ENCODE measurements around the gene APAF1.

APAF1 gene

DNA sequence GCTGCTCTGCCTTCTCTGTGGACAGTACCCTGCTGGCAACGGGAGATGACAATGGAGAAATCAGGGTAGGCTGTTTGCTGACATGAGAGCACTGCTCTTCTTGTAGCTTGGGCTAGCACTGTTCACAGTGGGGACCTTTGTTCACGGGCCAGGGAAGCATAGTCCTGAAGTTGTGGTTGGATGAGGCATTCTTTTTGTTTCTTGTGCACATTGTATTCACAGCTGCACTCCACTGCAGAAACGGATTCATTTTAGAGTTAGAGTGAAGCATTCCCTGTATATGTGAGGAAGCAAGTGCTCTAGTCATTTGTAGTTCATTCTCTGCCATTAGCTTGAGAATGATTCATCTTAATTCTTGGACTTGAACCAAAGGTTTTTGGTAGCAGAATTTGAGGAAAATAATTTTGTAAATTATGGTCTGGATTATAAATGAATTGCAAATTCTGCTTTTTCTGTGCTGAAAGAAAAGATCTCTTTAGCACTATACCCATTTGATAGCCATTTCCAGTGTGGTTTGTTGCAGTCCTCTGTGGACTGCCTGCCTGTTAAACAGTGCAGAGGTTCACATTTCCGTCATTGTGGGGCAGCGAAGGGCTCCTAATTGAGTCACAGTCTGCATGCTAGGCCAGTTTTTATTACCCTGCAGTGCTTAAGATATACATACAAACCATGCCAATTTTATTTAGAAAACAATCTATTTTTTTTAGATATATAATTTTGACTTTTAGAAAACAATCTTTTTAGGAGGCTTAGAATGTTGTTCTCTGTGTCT lies 80.6 kb downstream of the APAF1 start:
- TF ChIP-seq, protein P1, sequence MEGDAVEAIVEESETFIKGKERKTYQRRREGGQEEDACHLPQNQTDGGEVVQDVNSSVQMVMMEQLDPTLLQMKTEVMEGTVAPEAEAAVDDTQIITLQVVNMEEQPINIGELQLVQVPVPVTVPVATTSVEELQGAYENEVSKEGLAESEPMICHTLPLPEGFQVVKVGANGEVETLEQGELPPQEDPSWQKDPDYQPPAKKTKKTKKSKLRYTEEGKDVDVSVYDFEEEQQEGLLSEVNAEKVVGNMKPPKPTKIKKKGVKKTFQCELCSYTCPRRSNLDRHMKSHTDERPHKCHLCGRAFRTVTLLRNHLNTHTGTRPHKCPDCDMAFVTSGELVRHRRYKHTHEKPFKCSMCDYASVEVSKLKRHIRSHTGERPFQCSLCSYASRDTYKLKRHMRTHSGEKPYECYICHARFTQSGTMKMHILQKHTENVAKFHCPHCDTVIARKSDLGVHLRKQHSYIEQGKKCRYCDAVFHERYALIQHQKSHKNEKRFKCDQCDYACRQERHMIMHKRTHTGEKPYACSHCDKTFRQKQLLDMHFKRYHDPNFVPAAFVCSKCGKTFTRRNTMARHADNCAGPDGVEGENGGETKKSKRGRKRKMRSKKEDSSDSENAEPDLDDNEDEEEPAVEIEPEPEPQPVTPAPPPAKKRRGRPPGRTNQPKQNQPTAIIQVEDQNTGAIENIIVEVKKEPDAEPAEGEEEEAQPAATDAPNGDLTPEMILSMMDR (IDR thresholded peaks at IDR 0.05; ENCODE audit: low read length, missing control alignments): peak; percentile 63
- peak; percentile 70 for DNase-seq (ENCODE audit: low read depth)
- H3K4me3 ChIP-seq (replicated peaks; ENCODE audit: low read depth, low read length): no peak overlapping the region

- no peak for DNase-seq (ENCODE audit: low read depth)
- H3K4me3 ChIP-seq (replicated peaks; ENCODE audit: low read depth, low read length): no peak overlapping the region
- TF ChIP-seq, protein P1 (IDR thresholded peaks at IDR 0.05; ENCODE audit: low read length, missing control alignments): no peak
Measured at GRCh38 chr12:98727196-98727595, 82.1 kb downstream of the APAF1 start.

DNA sequence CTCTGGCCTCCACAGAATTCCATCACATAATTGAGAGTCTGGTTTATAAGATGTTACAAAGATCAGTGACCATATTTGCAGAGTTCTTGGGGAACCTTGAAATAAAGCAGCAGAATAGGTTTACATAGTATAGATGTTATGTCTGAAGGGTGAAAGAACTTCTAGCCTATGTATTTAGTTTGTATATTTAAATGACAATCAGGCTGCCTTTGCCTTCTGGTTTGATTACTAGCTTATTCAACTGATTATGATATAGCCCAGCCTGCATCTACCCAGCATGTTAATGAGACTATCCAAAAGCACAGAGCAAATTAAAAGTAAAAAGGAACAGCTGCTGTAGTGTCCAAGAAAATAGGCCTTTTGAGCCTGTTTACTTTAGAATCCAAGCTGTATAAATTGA lies 85.3 kb downstream of the APAF1 start:
- TF ChIP-seq, protein P1 (IDR thresholded peaks at IDR 0.05; ENCODE audit: low read length, missing control alignments): no peak
- no peak for DNase-seq (ENCODE audit: low read depth)
- no peak overlapping the region for H3K4me3 ChIP-seq (replicated peaks; ENCODE audit: low read depth, low read length)

GRCh38 chr12:98733667-98734350 lies 88.7 kb downstream of the APAF1 start:
- no peak overlapping the region for H3K4me3 ChIP-seq (replicated peaks; ENCODE audit: low read depth, low read length)
- no peak for DNase-seq (ENCODE audit: low read depth)
- TF ChIP-seq, protein P1 (IDR thresholded peaks at IDR 0.05; ENCODE audit: low read length, missing control alignments): no peak

DNA sequence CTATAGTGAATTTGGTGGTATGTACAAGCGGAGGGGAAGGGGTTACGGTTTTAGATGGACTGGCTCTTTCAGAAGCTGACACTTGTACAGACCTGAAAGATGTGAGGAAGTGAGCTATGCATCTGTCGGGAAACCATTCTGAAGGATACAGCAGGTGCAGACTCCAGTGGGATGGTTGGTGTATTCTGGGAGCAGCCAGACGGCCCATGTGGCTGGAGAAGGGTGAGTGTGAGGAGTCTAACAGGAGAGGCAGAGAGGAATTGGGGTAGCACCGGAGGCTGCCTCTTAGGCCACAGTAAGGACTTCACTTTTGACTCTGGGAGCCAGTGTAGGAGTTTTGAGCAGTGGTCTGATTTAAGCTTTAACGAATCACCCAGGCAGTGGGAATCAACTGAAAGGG lies 90.7 kb downstream of the APAF1 start:
- no peak for DNase-seq (ENCODE audit: low read depth)
- TF ChIP-seq, protein P1 (IDR thresholded peaks at IDR 0.05; ENCODE audit: low read length, missing control alignments): no peak
- no peak overlapping the region for H3K4me3 ChIP-seq (replicated peaks; ENCODE audit: low read depth, low read length)

DNA sequence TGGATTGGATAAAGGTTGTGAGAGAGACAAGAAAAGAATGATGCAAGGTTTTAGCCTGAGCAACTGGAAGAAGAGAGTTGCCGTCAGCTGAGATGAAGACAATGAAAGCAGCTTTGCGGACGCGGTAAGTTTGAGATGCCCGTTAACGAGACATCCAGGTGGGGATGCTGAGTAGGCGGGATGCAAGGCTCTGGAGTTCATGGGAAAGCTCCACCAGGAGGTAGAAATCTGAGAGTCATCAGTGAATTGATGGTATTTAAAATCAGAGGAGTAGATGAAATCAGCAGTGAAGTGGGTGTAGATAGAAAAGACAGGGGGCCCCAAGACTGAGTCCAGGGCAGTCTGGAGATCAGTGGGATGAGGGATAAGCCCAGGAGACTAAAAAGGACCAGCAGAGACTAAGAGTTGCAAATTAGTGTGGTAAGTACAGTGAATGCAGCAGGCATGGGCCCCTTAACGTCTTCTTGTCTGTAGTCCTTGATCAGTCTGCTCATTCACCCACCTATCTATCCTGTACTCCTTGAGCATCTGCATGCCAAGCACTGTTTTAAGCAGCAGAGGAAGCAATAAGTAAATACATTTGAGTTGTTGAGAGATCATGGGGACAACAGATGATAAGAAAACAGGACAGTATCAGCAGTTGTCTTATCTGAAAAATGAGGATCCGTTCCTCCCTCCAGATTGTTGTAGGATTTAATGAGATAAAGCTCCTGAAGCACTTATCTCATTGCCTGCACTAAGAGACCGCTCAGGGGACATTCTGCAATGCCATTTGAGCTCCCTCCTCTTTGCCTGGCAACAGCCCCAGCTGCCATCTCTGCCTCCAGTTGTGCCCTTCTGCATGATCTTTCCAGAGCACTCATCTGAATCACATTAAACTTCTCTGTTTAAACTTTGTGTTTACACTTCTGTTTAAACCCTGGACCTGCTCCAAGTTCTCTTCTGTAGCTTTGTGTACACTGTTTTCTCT lies 91.5 kb downstream of the APAF1 start:
- DNase-seq (ENCODE audit: low read depth): no peak
- TF ChIP-seq, protein P1 (IDR thresholded peaks at IDR 0.05; ENCODE audit: low read length, missing control alignments): no peak
- no peak overlapping the region for H3K4me3 ChIP-seq (replicated peaks; ENCODE audit: low read depth, low read length)

Measured in fibroblast of pulmonary artery (primary cell).